NCI-H2171 (cell line): ENCODE measurements around the gene CHL1.

Source experiments
- DNase-seq: peaks from one replicate; lab custom pipeline; 2025; lab: John Stamatoyannopoulos, UW

CHL1 gene

GRCh38 chr3:278300-279064, 81.9 kb downstream of the CHL1 start:
- DNase-seq: peak; percentile 24

- DNase-seq: no peak
These were observed 82.8 kb downstream of the CHL1 start for GRCh38 chr3:279325-279724.

GRCh38 chr3:280681-281080, 84.1 kb downstream of the CHL1 start:
- no peak for DNase-seq

DNA sequence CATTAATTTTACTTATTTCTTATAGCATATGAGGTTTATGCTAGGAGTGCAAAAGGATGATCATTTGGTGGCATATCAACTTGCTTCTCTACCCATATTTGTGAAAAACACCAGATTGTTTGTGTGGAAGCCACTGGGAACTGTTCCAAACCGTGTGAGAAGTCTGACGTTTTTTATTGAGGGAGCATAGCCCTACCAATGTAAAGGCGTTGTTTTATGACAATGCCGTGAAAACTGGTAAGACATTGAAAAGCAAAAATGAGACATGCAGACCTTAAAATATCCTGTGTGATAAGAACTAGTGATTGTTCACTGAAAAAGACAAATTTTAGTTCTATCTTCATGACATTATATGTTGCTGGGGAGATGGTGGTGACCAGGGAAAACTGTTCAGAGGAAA, 87.8 kb downstream of the CHL1 start:
- DNase-seq: no peak

GRCh38 chr3:288417-288816, 91.9 kb downstream of the CHL1 start:
- DNase-seq: no peak

DNA sequence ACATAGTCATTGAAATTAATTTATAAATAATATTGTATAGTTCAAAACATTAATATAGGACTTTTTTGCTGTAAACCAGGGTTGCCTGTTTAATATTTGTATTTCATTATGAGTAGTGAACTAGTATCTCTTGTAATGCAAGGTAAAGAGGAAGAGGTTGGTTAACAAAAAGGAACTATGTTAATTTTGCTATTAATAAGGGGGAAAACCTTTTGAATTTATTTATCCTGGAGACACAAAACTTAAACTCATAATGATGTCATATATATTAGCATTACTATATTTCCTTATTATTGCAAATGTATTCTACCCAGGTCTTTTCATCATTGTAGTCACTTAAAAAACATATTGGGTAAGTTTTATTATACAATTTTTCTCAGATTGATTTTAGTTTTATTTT, 94.5 kb downstream of the CHL1 start:
- DNase-seq: no peak

DNA sequence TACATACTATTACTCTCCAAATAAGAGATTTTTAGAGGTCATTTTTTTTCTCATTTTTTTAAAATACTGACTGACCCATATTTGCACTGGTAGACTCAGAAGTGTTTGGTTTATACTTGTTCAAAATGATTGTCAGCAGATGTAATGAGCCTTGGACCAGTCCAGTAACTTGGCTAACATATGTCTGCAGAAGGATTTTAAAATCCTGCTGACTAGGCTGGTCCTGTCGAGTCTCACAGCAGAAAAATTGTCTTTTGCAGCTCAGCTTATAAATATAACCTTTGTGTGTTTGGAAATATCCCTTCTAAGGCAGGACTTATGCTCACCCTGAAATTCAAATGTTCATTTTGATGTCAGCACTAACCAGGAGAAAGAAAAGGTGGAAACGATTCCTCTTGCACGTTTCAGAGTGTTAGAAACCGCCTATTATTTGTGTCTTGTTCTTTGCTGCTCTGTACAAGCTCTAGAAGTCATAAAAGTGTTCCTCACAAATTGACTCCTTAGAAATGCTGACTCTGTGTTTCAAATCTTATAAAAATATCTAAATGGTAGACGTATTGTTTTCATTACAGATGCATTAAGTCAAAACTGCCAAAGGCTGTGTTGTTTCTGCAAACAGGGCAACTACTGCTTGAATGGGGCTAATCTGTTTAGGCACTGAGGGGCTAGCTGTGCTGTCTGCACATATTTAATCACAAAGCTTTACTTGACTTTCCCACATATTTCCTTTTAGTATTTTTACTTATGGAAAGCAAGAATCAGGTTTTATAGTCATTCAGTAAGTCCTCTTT, 95.3 kb downstream of the CHL1 start:
- no peak for DNase-seq

- DNase-seq: no peak
These were observed 97.5 kb downstream of the CHL1 start for GRCh38 chr3:294096-294495.

DNA sequence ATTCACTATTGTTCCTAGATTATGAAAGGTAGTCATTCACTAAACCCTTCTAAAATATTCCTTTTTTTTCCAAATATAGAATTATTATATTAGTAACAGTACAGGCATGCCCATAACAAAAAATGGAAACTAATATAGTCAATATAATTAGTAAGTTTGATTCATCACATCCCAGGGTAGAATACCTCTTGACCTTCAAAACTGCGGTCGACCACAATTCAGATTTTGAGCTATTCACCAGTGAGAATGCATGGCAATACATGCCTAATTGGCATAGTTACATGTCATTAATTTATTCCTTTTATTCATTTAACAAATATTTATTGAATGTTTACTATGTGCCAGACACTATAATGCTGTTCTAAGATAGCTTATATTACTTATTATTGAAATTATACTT, 98.0 kb downstream of the CHL1 start:
- no peak for DNase-seq

GRCh38 chr3:295166-295565, 98.6 kb downstream of the CHL1 start:
- no peak for DNase-seq

GRCh38 chr3:297585-297984, 101.0 kb downstream of the CHL1 start:
- DNase-seq: no peak

- DNase-seq: no peak
These were observed 103.2 kb downstream of the CHL1 start for GRCh38 chr3:299590-300301.

DNA sequence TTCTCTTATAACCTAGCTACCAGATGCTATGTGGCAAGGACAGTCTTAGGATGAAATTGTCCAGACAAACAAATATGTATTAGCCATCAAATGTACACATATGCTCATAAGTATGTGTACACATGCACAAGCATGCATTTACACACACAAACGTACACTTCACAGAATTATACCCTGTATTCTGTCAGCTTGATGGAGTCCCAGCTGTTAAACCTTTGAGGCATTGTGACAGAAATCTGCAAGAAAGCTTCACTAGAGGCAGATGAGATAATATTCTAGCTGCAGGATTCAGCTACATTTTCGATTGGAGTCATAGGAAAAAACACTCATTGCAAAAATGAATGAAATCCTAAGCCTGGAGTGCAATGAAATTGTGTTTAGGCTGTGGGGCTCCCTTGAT, 110.6 kb downstream of the CHL1 start:
- no peak for DNase-seq

GRCh38 chr3:308597-309321, 112.2 kb downstream of the CHL1 start:
- no peak for DNase-seq

DNA sequence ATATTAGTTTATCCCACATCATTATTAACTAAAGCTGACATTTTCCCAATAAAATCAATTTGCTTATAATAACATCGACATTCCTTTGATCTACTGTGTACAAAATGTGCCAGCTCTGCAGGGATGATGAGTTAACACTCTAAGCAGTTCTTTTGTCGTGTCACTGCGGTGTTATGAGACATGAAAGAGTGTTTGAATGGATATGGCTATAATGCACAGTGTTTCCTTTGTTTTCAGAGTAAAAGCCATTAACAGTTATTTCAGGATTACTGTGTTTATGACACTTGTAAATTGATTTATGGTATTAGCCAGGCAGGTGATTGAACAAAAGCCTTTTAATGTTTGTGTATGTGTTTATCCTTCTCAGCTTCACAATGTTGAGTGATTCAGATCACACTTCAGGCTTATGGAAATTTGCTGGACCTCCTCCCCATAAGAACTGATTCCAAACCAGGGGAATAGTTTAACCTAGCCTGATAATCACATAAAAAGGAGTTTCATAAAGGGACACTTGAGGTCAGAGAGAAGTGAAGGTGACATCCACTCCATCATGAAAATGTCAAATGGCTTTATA, 115.7 kb downstream of the CHL1 start:
- no peak for DNase-seq

GRCh38 chr3:312911-313310, 116.3 kb downstream of the CHL1 start:
- no peak for DNase-seq

DNA sequence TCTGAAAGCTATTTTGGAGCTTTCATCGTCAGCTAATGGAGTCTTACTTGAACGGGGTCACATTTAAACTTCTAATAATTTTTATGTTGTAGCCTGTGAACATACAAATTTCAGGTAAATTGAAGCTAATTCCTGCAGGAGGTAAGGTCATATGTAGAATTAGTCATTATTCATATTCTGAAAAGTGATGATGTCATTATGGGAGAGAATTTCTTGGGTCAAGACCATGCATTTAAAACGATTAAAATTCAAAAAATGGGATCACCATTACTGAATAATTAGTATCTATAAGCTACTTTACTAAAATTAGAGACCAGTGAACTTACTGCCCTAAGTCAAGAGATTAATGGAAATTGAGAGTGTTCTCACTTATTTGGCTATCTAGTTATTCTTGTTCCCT, 120.4 kb downstream of the CHL1 start:
- no peak for DNase-seq

GRCh38 chr3:318903-319302, 122.3 kb downstream of the CHL1 start:
- no peak for DNase-seq

- no peak for DNase-seq
These were observed 127.9 kb downstream of the CHL1 start for GRCh38 chr3:324423-324822.

DNA sequence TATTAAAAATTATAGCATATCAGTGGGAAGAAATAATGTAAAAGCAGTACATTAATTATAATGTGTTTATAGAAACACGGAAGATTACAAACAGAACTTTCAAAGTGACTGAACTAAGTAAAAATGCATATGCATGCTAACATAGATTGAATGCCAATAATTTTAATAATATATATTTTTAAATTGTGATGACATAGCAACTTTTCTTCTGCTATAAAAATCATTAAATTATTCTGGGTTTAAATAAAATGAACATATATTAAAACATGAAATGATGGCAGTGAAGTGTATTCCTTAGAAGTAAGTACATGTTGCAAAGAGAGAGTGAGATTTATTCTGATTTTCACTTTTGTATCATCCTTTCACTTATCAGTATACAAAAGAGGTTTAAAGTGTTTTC, 128.9 kb downstream of the CHL1 start:
- DNase-seq: no peak

DNA sequence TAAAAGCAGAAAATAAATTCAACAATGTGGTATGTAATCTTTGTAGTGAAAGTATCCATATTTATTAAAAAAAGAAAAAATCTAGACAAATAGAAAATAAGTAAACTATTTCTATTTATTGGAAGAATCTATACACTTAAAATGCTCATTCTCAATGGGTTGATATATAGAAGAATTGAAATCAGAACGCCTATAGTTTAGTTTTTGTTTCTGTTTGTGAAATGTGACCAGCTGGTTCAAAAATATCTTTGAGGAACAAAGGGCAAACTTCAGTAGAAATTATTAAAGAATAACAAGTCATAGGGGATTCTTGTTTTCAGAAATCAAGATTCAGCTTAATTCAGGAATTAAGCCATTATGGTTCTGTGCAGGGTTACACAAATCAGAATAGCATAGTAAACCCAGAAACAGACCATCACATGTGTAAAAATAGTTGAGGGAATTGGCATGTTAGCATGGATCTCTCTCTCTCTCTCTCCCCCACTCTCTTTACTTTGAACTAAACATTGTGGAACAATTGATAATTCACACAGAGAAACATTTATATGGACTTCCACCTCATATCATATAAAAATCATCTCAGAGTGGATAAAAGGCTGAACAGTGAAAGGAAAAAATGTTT, 134.0 kb downstream of the CHL1 start:
- DNase-seq: no peak
